ENCODE results near the gene FRMD3.

FRMD3 gene

GRCh38 chr9:83432877-83433550 lies 105.2 kb downstream of the FRMD3 start:
- no peak for DNase-seq (ENCODE audit: low read depth)

- no peak for DNase-seq (ENCODE audit: low read depth)
Measured at GRCh38 chr9:83432104-83432627, 106.0 kb downstream of the FRMD3 start.

GRCh38 chr9:83431101-83432060 lies 106.8 kb downstream of the FRMD3 start:
- DNase-seq (ENCODE audit: low read depth) = no peak

GRCh38 chr9:83430681-83431080 lies 107.5 kb downstream of the FRMD3 start:
- no peak for DNase-seq (ENCODE audit: low read depth)

GRCh38 chr9:83429229-83429628 lies 109.0 kb downstream of the FRMD3 start:
- no peak for DNase-seq (ENCODE audit: low read depth)

GRCh38 chr9:83425240-83425639 lies 113.0 kb downstream of the FRMD3 start:
- DNase-seq (ENCODE audit: low read depth) = no peak

- DNase-seq (ENCODE audit: low read depth) = no peak
Measured at GRCh38 chr9:83424831-83425230, 113.4 kb downstream of the FRMD3 start.

GRCh38 chr9:83423815-83424707 lies 114.1 kb downstream of the FRMD3 start:
- no peak for DNase-seq (ENCODE audit: low read depth)

- no peak for DNase-seq (ENCODE audit: low read depth)
Measured at GRCh38 chr9:83422527-83422926, 115.7 kb downstream of the FRMD3 start.

GRCh38 chr9:83420486-83420885 lies 117.7 kb downstream of the FRMD3 start:
- no peak for DNase-seq (ENCODE audit: low read depth)

GRCh38 chr9:83419961-83420360 lies 118.2 kb downstream of the FRMD3 start:
- no peak for DNase-seq (ENCODE audit: low read depth)

- no peak for DNase-seq (ENCODE audit: low read depth)
Measured at GRCh38 chr9:83418283-83418682, 119.9 kb downstream of the FRMD3 start.

- DNase-seq (ENCODE audit: low read depth) = no peak
Measured at GRCh38 chr9:83413367-83413766, 124.8 kb downstream of the FRMD3 start.

GRCh38 chr9:83410701-83411100 lies 127.5 kb downstream of the FRMD3 start:
- DNase-seq (ENCODE audit: low read depth) = no peak

- no peak for DNase-seq (ENCODE audit: low read depth)
Measured at GRCh38 chr9:83406921-83407320, 131.3 kb downstream of the FRMD3 start.

- DNase-seq (ENCODE audit: low read depth) = no peak
Measured at GRCh38 chr9:83405759-83406158, 132.4 kb downstream of the FRMD3 start.

GRCh38 chr9:83403527-83404238 lies 134.5 kb downstream of the FRMD3 start:
- no peak for DNase-seq (ENCODE audit: low read depth)

- DNase-seq (ENCODE audit: low read depth) = no peak
Measured at GRCh38 chr9:83401328-83401900, 136.8 kb downstream of the FRMD3 start.

- DNase-seq (ENCODE audit: low read depth) = no peak
Measured at GRCh38 chr9:83396813-83397212, 141.4 kb downstream of the FRMD3 start.

GRCh38 chr9:83396342-83396741 lies 141.9 kb downstream of the FRMD3 start:
- no peak for DNase-seq (ENCODE audit: low read depth)

GRCh38 chr9:83392228-83392627 lies 146.0 kb downstream of the FRMD3 start:
- DNase-seq (ENCODE audit: low read depth) = no peak

Data from HS-27A (cell line).